Measurements from ENCODE around the gene FGD3.

FGD3 gene

GRCh38 chr9:93054758-93055704 is 107.7 kb downstream of the FGD3 start:
- ATAC-seq (ENCODE audit: low read depth) = no peak
- H3K4me1 ChIP-seq (ENCODE audit: insufficient read depth, poor library complexity, severe bottlenecking) = no peaks in the 10 kb centered on the region
- DNase-seq (ENCODE audit: low spot score) = peak; percentile 33
- no peak overlapping the region for H3K4me3 ChIP-seq (ENCODE audit: severe bottlenecking)
- TF ChIP-seq, protein P1, sequence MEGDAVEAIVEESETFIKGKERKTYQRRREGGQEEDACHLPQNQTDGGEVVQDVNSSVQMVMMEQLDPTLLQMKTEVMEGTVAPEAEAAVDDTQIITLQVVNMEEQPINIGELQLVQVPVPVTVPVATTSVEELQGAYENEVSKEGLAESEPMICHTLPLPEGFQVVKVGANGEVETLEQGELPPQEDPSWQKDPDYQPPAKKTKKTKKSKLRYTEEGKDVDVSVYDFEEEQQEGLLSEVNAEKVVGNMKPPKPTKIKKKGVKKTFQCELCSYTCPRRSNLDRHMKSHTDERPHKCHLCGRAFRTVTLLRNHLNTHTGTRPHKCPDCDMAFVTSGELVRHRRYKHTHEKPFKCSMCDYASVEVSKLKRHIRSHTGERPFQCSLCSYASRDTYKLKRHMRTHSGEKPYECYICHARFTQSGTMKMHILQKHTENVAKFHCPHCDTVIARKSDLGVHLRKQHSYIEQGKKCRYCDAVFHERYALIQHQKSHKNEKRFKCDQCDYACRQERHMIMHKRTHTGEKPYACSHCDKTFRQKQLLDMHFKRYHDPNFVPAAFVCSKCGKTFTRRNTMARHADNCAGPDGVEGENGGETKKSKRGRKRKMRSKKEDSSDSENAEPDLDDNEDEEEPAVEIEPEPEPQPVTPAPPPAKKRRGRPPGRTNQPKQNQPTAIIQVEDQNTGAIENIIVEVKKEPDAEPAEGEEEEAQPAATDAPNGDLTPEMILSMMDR (IDR thresholded peaks at IDR 0.05; ENCODE audit: poor library complexity, severe bottlenecking) = no peak
- no peak overlapping the region for H3K27ac ChIP-seq (ENCODE audit: poor library complexity, severe bottlenecking)
- H3K36me3 ChIP-seq (ENCODE audit: low read depth) = no peaks in the 10 kb centered on the region
- H3K27me3 ChIP-seq (ENCODE audit: insufficient read depth, poor library complexity, severe bottlenecking) = no peaks in the 10 kb centered on the region
- H3K9me3 ChIP-seq (ENCODE audit: severe bottlenecking) = no peaks in the 10 kb centered on the region

DNA sequence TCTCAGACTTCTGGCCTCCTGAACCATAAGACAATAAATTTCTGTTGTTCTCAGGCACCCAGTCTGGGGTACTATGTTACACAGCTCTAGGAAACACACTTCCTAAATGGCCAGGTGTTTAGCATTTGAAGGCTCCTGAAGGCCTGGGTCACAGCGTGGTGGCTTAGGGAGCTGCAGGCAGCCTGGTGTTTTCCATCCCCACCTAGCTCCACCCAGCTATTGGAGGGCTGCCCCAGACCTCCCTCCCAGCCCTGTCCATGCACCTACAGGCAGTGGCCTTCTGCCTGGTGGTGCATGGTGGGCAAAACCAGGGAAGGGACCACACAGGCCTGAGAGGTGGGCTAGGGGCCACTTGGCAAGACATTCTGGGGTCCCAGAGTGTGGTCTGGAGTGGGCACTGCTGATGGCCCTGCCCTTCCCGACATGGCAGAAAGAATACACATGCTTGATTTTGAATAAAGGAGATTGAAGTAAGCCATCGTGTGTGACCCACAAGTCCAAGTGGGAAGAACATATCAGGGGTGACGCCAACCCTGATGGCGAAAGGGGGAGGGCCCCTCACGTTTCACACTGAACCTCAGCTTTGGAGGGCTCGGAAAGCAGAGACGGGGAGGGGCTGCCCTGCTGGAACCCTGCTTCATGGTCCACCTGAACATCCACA is 109.8 kb downstream of the FGD3 start:
- TF ChIP-seq, protein P1 (IDR thresholded peaks at IDR 0.05; ENCODE audit: poor library complexity, severe bottlenecking) = no peak
- no peaks in the 10 kb centered on the region for H3K9me3 ChIP-seq (ENCODE audit: severe bottlenecking)
- DNase-seq (ENCODE audit: low spot score) (no peak), ATAC-seq (ENCODE audit: low read depth) (no peak)
- no peaks in the 10 kb centered on the region for H3K36me3 ChIP-seq (ENCODE audit: low read depth)
- no peak overlapping the region for H3K27ac ChIP-seq (ENCODE audit: poor library complexity, severe bottlenecking)
- no peak overlapping the region for H3K4me3 ChIP-seq (ENCODE audit: severe bottlenecking)
- H3K4me1 ChIP-seq (ENCODE audit: insufficient read depth, poor library complexity, severe bottlenecking) = no peaks in the 10 kb centered on the region
- H3K27me3 ChIP-seq (ENCODE audit: insufficient read depth, poor library complexity, severe bottlenecking) = no peaks in the 10 kb centered on the region

DNA sequence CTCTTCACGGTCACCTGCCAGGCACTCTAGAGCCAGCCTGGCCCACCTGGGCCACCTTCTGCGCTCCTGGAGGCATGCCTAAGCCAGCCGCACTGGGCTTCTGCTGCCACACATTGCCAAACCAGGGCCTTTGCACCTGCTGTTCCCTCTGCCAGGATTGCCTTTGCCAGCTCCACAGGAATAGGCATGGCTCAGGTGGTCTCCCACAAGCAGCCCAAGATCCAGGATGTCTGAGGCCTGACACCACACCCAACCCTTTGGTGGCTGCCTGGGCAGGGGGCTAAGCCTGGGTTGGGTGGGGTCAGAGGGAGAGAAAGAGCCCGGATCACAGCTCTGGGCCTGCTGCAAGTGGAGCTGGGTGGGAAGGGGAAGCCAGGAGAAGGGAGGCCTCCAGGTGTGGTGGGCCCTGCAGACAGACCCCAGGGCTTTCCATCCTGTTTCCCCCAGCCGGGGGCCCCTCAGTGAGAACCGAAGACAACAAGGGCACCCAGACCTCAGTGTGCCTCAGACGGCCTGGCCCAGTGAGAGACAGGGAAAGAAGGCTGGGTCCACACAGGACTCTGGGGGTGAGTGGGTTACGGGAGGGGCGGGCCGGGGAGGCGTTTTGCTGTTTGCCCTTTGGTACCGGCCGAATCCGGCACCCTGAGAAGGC is 110.5 kb downstream of the FGD3 start:
- H3K4me1 ChIP-seq (ENCODE audit: insufficient read depth, poor library complexity, severe bottlenecking) = no peaks in the 10 kb centered on the region
- TF ChIP-seq, protein P1 (IDR thresholded peaks at IDR 0.05; ENCODE audit: poor library complexity, severe bottlenecking) = no peak
- no peaks in the 10 kb centered on the region for H3K9me3 ChIP-seq (ENCODE audit: severe bottlenecking)
- no peaks in the 10 kb centered on the region for H3K27me3 ChIP-seq (ENCODE audit: insufficient read depth, poor library complexity, severe bottlenecking)
- ATAC-seq (ENCODE audit: low read depth) = no peak
- no peaks in the 10 kb centered on the region for H3K36me3 ChIP-seq (ENCODE audit: low read depth)
- no peak overlapping the region for H3K4me3 ChIP-seq (ENCODE audit: severe bottlenecking)
- H3K27ac ChIP-seq (ENCODE audit: poor library complexity, severe bottlenecking) = no peak overlapping the region
- DNase-seq (ENCODE audit: low spot score) = no peak

GRCh38 chr9:93058355-93059010 is 111.2 kb downstream of the FGD3 start, which contains the start of gene SUSD3:
SUSD3 (plus strand) TSS chr9:93058701; CDS start chr9:93058743, 42 bp downstream.
- Histone ChIP-seq H3K4me1 (ENCODE audit: insufficient read depth, poor library complexity, severe bottlenecking) (no peaks in the 10 kb centered on the region), H3K9me3 (ENCODE audit: severe bottlenecking) (no peaks in the 10 kb centered on the region), H3K4me3 (ENCODE audit: severe bottlenecking) (peak within 1 kb of the TSS; percentile 28), H3K27ac (ENCODE audit: poor library complexity, severe bottlenecking) (no peak within 1 kb of the TSS), H3K36me3 (ENCODE audit: low read depth) (no peaks in the 10 kb centered on the region), H3K27me3 (ENCODE audit: insufficient read depth, poor library complexity, severe bottlenecking) (no peaks in the 10 kb centered on the region)
- DNase-seq (ENCODE audit: low spot score) (peak; percentile 37), ATAC-seq (ENCODE audit: low read depth) (peak; percentile 52)
- TF ChIP-seq, protein P1 (IDR thresholded peaks at IDR 0.05; ENCODE audit: poor library complexity, severe bottlenecking) = no peak

Measured in RWPE2 (cell line).